Measurements from ENCODE around the gene GRM3. TPM values are rescaled to one million over a fixed set of nuclear protein-coding genes. Genes with fewer than 3 reads are reported as not detected.
"Not testable (repeated sequence)": the region's sequence is repeated elsewhere in the genome, so short reads cannot be mapped to it uniquely, and the experiment has no call there.

Gene GRM3
- 1.7 TPM for total RNA-seq (ENCODE audit: insufficient read depth, low replicate concordance)

- DNase-seq (ENCODE audit: low spot score): peak; percentile 62
These were observed at the start of gene GRM3 for GRCh38 chr7:86643561-86644281. GRM3 (plus strand) TSS chr7:86643909; CDS start chr7:86765146, 121,237 bp downstream.

GRCh38 chr7:86598311-86598710 lies 45.4 kb upstream of the GRM3 start:
- no peak for DNase-seq (ENCODE audit: low spot score)

- DNase-seq (ENCODE audit: low spot score): no peak
These were observed 45.0 kb upstream of the GRM3 start for GRCh38 chr7:86598721-86599120.

- no peak for DNase-seq (ENCODE audit: low spot score)
These were observed 43.0 kb upstream of the GRM3 start for GRCh38 chr7:86600506-86601290.

GRCh38 chr7:86615711-86616110 lies 28.0 kb upstream of the GRM3 start:
- DNase-seq (ENCODE audit: low spot score): not testable (repeated sequence)

- DNase-seq (ENCODE audit: low spot score): no peak
These were observed 844 bp downstream of the GRM3 start for GRCh38 chr7:86644282-86645224.

GRCh38 chr7:86645225-86645608 lies 1.5 kb downstream of the GRM3 start:
- DNase-seq (ENCODE audit: low spot score): no peak

- DNase-seq (ENCODE audit: low spot score): no peak
These were observed 2.1 kb downstream of the GRM3 start for GRCh38 chr7:86645676-86646276.

GRCh38 chr7:86647385-86648094 lies 3.8 kb downstream of the GRM3 start:
- DNase-seq (ENCODE audit: low spot score): no peak

GRCh38 chr7:86648169-86648568 lies 4.5 kb downstream of the GRM3 start:
- DNase-seq (ENCODE audit: low spot score): no peak

GRCh38 chr7:86653919-86654659 lies 10.4 kb downstream of the GRM3 start:
- DNase-seq (ENCODE audit: low spot score): peak; percentile 74

GRCh38 chr7:86657948-86658347 lies 14.2 kb downstream of the GRM3 start:
- no peak for DNase-seq (ENCODE audit: low spot score)

GRCh38 chr7:86660950-86661462 lies 17.3 kb downstream of the GRM3 start:
- no peak for DNase-seq (ENCODE audit: low spot score)

- no peak for DNase-seq (ENCODE audit: low spot score)
These were observed 20.8 kb downstream of the GRM3 start for GRCh38 chr7:86664486-86664885.

- DNase-seq (ENCODE audit: low spot score): no peak
These were observed 21.3 kb downstream of the GRM3 start for GRCh38 chr7:86664991-86665390.

GRCh38 chr7:86665669-86666068 lies 22.0 kb downstream of the GRM3 start:
- DNase-seq (ENCODE audit: low spot score): no peak

GRCh38 chr7:86667732-86668131 lies 24.0 kb downstream of the GRM3 start:
- no peak for DNase-seq (ENCODE audit: low spot score)

GRCh38 chr7:86668315-86668714 lies 24.6 kb downstream of the GRM3 start:
- no peak for DNase-seq (ENCODE audit: low spot score)

GRCh38 chr7:86687831-86688230 lies 44.1 kb downstream of the GRM3 start:
- no peak for DNase-seq (ENCODE audit: low spot score)

- no peak for DNase-seq (ENCODE audit: low spot score)
These were observed 45.7 kb downstream of the GRM3 start for GRCh38 chr7:86689363-86689762.

All from umbilical cord (tissue), 2 donors.